ENCODE measurements around the gene CEP83.

DNA sequence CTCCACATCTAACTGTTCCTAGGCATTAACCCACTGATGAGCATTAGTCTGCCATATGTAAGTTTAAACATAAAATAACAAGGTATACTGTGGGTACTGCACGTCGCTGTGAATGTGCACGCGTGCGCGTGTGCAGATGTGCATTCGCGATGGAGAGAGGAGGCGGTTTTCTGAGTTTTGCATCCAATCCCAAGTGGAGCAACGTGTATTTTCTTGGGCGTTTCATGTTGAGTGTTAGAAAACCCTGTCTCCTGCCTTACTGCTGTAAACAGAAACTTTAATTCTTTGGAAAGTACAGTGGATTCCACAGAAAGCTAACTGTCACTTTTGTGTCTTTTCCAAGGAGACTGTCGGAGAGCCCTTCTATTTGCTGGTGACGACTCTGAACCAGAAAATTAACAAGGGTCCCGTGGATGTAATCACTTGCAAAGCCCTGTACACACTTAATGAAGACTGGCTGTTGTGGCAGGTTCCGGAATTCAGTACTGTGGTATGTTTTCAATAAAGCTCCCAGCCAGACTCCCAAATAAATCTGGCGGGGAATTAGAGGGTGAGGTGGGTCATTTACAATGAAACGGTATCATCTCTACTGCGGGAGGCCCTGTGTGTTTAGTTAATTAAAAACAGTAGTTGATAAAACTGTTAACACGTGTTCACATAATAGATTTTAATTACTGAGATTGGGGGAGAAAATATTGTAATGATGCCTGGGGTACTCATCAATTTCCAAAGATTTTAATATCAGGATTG, 194.8 kb downstream of the CEP83 start:
- TF ChIP-seq CTCF (IDR thresholded peaks at IDR 0.05 in 8 of 11, conservative IDR thresholded peaks at IDR 0.05 in 3 of 11) (no peak), POLR2A (IDR thresholded peaks at IDR 0.05) (no peak), POLR2AphosphoS5 (IDR thresholded peaks at IDR 0.05) (no peak)

Measured in spleen (tissue), 7 donors.